C4-2B (cell line): ENCODE measurements around the gene CTDSPL.

Experiments
- CTCF ChIP-seq: fragments of 450-650 bp; conservative IDR thresholded peaks from 2 replicates; pipeline ENCODE4 v1.5.1; 2017; ENCODE audit warnings: mild to moderate bottlenecking
- ZFX ChIP-seq: fragments of 450-650 bp; IDR thresholded peaks from 2 replicates; pipeline ENCODE4 v1.6.1; 2017

- TF ChIP-seq ZFX: no peak
- peak; percentile 84 for TF ChIP-seq CTCF
These were observed 139.9 kb downstream of the CTDSPL start for GRCh38 chr3:38001456-38002081.
